ENCODE results near the gene CXCR5.

DNA sequence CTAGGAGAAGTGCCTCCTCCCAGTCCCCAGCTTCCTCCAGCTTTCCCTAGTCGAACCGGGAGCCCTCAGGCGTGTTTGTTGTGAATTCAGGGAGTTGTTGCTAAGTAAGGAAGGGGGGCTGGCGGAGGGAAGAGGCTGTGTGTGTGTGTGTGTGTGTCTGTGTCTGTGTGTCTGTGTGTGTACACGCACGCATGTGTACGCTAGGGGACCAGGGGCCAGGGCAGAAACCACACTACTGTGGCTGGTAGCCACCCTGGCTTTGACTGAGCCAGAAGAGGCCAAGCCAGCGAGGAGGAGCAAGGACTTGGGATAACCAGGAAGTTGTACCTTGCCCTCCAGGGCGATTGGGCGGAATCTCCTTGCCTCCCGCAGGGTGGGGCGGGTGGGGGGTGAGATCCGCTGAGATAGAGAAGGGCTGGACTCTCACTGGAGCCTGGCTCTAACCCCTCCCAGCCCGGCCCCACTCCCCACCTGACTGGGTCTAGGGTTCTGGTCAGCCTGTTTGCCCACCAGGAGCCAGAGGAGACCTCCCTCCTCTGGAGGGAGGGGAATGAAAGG is 34.5 kb downstream of the CXCR5 start:
- TF ChIP-seq, protein P1, sequence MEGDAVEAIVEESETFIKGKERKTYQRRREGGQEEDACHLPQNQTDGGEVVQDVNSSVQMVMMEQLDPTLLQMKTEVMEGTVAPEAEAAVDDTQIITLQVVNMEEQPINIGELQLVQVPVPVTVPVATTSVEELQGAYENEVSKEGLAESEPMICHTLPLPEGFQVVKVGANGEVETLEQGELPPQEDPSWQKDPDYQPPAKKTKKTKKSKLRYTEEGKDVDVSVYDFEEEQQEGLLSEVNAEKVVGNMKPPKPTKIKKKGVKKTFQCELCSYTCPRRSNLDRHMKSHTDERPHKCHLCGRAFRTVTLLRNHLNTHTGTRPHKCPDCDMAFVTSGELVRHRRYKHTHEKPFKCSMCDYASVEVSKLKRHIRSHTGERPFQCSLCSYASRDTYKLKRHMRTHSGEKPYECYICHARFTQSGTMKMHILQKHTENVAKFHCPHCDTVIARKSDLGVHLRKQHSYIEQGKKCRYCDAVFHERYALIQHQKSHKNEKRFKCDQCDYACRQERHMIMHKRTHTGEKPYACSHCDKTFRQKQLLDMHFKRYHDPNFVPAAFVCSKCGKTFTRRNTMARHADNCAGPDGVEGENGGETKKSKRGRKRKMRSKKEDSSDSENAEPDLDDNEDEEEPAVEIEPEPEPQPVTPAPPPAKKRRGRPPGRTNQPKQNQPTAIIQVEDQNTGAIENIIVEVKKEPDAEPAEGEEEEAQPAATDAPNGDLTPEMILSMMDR (conservative IDR thresholded peaks at IDR 0.05; ENCODE audit: low read depth, low read length): no peak
- TF ChIP-seq EZH2phosphoT487 (IDR thresholded peaks at IDR 0.05; ENCODE audit: borderline replicate concordance, low read length) (no peak), EZH2 (IDR thresholded peaks at IDR 0.05; ENCODE audit: low read length, unreplicated experiment) (no peak)
